SIG-M5 (cell line): ENCODE measurements around the gene TP63.
"Not testable (repeated sequence)": the region's sequence is repeated elsewhere in the genome, so short reads cannot be mapped to it uniquely, and the experiment has no call there.

Experiments
- DNase-seq: peaks from one replicate; lab custom pipeline; 2025; lab: John Stamatoyannopoulos, UW

The TP63 gene

DNA sequence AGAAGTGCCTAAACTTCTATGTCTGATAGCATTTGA, at the start of gene TP63:
Gene TP63, plus strand, starts transcription at position 17 of the 36 bp plus-strand sequence. CDS start 127 bp downstream, outside the sequence.
- no peak for DNase-seq

DNA sequence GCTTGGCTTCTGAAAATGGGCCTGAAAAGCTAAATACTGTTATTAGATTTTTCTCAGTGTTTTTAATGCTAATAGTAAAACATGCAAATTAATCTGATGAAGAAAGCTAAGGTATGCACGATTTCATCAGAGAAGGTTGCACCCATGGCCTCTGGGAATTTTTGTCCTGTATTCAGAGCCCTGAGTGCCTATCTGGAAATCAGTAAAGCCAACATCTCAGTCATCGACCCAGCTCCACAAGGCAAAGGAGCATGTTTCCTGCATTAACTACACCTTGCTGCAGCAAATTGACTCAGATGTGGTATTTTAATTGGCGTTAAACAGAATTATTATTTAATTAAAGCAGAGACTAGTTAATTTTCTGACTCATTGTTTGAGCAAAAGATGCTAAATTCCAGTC, 49.0 kb upstream of the TP63 start:
- DNase-seq, result no peak

DNA sequence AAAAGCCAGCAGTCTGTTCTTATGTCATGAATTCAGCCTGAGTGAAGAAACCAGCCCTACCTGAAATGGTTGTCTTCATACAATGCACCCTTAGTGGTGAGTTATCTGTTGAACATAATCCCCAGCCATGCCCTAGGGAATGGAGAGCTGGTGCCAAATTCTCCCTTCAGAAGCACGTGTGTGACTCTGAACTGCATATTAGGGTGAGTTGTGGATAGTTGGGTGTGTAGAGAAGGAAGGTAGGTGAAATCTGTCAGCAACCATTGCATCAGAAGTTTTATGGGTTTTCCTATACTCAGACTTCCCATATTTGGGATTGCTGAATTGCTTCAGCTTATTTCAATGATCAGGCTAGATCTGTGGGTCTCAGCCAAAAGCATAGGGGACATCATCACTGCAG, 46.5 kb upstream of the TP63 start:
- DNase-seq, result no peak

DNA sequence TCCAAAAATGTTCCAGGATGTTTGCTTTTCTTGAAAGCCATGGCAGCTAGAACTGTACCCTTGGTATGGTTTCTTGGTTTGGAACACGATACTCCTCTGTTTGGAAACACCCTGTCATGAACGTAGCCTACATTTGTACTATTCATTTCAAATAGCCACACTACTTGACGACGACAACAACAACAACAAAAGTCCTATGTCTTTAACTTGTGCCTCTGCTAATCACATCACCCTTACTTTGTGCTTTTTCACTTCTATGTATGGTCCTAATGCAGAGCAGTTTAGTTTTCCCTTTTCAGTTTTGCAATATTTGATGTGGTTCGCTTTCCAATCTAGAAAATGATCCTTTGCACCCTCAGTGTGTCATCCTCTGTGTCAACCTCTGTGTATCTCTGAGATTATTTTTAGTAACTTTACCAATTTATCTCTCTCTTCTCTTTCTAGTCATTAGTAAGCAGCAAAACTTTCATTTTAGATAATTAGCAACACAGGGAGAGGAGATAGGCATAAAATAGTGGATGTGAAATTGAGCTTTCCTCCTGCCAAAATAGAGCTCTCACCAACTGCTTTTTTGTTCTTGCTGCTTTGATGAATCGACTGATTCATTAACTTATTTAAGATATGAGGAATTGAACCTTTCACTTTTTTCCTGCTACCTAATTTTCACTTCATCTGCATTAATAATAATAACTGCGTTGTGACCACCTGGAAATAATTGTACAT, 44.1 kb upstream of the TP63 start:
- DNase-seq, result no peak

DNA sequence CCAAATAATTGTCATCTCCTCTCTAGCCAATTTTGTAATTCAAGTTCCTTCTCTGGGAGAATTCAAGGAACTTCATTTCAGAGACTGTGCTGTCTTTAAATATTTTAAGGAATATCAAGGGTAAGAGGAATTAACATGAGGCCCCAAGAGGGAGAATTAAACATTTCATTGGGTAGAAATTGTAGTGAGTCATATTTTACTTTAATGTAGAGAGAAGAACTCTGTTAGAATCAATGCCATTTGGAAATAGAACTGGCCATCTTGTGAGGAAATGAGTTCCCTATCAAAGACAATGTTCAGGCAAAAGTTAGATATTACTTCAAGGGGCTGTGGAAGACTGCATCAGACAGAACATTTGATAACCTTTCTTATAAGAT, 43.5 kb upstream of the TP63 start:
- DNase-seq, result no peak

DNA sequence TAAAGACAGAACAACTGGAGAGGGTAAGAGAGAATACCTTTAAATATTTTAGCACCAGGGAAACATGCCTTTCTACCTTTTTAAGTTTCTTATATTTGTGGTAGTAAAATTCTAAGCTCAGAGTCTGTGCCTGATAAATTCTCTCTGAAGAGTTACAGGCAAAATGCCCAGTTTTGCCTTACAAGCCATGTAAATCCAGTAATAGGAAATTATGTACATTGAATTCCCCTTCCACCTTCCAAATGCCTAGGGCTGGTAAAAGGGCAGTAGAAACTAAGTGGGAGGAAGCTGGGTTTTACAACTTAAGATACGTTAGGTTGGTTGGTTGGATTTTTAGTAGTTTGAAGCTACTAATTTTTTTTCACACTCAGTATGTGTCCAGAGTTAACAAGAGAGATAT, 43.1 kb upstream of the TP63 start:
- no peak for DNase-seq

DNA sequence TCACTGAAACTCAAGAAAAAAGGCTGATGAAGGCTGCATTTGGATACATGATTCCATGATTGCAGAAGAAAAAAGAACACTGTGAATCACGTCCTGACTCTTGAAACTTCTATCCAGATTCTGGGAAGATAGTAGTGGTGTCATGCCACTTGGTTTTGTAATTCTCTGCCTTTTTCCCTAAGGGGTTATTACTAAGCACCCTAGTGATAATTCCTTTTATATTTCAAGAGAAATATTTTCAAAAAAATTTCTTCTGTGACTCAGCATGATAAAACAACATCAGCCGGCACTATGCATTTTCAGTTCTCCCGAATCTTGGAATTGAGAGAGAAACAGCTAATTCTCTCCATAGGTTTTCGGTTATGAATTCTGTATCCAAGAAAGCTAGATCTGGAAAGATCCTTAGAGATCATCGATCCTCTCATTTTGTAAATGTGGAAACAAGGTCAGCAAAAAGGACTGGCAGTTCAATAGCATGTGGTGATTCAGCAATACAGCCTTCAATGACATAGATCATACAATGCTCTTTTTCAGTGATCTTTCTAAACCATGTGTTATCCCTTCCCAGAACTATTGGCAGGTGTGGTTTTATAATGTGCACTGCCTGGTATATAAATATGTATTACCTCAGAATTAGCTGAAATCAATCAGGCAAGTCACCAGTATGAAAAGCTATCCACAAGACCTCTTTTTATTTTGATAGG, 42.6 kb upstream of the TP63 start:
- DNase-seq, result no peak

DNA sequence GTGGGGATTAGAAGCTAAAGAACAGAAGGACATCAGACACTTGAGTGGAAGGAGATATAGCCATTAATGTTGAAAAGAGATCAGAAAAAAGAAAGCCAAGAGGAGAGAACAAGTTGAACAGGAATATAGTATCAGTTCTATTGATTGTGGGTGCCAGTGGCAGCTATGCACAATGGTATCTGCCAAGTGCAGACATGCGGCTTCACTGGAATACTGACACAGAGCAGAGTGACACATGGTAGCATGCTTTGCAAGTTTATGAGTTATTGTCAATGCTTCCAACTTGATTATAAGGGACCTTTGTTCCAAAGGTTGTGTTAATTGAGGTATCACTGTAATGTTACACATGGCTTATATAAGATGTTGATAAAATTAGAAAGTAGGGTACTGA, 42.0 kb upstream of the TP63 start:
- DNase-seq, result no peak

DNA sequence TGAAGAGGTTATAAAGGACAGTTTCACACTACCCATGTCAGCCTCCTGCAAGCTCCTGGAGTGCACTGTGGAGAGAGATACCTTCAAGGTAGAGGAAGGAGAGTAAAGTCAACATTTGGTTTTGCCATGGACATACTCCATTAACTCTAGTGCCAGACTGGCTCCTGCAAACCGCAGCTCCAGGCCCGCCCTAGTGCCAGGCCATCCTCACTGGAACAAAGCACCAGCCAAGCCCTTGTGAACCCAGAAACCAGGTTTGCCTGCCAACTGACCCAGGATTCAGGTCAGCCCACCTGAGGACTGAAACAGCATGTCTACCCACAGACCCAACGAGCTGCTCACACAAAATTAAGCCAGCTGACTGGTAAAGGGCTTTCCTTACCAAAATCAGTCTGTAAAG, 41.0 kb upstream of the TP63 start:
- DNase-seq, result no peak

DNA sequence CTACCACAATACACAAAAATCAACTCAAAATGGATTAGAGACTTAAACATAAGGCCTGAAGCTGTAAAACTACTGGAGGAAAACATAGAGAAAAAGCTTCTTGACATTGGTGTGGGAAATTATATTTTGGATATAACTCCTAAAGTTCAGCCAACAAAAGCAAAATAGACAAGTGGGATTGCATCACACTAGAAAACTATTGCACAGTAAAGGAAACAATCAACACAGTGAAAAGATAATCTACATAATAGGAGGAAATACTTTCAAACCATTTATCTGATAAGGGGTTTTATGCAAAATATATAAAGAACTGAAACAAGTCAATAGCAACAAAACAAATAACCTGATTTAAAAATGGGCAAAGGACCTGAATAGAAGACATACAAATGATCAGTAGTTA, 37.6 kb upstream of the TP63 start:
- DNase-seq, result no peak

DNA sequence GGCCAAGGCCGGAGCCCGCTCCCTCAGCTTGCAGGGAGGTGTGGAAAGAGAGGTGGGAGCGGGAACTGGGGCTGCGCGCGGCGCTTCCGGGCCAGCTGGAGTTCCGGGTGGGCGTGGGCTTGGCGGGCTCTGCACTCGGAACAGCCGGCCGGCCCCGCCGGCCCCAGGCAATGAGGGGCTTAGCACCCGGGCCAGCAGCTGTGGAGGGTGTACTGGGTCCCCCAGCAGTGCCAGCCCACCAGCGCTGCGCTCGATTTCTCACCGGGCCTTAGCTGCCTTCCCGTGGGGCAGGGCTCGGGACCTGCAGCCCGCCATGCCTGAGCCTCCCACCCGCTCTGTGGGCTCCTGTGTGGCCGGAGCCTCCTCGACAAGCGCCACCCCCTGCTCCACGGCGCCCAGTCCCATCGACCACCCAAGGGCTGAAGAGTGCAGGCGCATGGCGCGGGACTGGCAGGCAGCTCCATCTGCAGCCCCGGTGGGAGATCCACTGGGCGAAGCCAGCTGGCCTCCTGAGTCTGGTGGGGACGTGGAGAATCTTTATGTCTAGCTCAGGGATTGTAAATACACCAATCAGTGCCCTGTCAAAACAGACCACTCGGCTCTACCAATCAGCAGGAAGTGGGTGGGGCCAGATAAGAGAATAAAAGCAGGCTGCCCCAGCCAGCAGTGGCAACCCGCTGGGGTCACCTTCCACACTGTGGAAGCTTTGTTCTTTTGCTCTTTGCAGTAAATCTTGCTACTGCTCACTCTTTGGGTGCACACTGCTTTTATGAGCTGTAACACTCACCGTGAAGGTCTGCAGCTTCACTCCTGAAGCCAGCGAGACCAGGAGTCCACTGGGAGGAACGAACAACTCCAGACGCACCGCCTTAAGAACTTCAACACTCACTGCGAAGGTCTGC, 34.9 kb upstream of the TP63 start:
- DNase-seq, result not testable (repeated sequence)

DNA sequence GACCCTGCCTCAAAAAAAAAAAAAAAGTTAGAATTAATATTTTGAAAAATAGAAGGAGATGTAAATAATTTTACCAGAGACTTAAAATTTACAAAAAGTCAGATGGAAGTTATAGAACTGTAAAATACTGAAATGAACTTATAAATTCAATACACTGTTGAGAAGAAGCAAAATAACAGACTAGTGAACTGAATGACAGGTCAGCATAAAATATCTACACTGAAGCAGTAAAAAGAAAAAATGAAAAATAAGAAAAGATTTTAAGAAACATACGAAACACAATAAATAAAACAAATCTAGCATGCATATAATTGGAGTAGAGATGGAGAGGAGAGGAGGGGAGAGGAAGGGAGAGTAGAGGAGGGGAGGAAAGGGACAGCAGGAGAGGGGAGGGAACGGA, 33.3 kb upstream of the TP63 start:
- DNase-seq, result no peak

DNA sequence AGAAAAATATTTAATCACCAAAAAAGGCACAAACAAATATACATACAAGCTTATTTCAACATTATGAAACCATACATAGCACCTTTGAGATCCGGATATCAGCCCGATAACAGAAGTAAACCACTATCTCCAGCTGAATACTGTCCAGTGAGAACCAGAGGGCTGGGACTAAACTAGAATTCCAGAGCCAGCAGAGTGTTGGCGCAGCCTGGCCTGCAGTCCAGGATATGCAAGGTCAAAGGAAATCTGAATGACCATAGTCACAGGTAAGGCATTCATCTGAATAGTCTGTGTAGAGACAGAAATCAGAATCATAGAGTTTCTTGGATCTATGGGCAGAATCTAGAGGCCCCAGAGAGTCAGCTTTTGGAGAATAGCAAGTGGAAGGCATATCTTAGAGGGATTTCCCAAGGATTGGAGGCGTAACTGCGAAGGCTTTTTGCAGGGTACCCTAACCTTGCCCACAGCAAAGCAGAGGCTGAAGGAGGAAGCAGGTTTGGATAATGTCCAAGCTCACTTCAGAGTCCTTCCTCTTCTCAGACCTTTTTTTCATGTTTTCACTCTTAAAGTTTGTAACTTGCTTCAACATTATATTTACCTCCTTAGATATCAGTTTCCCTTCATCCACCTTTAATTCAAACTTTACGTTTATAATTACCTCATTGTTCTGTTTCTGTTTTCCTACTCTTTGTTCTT, 32.5 kb upstream of the TP63 start:
- DNase-seq, result no peak

DNA sequence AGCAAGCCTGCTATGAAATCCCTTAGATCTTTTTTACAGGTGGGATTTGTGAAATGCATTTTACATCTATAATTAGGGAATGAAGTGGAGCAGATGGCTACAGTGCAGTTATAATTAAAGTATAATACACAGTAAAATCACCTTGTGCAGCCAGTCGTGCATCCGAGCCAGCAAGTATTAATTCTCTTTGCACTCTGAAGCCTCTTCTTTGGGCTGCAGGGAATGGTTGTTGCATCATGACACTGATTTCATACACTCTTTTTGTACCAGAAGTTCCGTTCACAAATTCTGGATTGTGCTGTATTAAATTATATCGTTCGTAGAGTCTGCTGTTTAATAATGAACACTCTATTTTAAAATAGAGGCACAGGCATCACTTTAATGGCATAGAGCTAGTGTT, 28.7 kb upstream of the TP63 start:
- no peak for DNase-seq

DNA sequence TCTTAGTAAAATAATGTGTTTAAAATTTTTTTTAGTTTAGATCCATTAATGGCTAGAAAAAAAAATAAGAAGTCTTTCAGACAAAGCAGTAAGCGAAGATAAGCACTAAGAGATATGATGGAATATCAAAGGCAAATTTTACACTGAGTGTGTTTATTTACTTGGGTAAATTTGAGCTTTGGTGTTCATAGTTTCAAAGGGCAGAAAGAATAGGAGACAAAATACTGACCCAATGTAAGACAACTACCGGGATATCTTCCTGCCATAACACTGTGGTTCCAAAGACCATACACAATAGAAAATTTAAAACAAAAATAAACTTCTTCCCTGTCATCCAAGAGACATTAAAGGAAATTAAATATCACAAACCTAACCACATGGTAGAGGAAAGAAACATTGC, 25.5 kb upstream of the TP63 start:
- no peak for DNase-seq

DNA sequence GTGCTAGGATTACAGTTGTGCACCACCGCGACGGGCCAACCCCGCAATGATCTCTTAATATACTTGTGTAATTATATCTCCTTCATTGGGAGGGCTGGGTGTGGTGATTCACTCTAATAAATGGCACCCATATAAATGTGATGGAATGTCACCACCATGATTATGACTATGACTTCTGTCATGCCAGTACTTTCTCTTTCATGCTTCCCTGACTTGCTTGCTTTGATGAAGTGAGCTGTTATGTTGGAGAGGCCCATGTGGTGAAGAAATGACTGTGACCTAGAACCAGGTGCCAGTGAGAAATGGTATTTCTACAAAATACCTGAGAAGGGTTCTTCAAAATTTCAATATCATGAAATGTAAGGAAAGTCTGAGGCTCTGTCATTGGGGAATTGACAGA, 24.4 kb upstream of the TP63 start:
- DNase-seq, result no peak

DNA sequence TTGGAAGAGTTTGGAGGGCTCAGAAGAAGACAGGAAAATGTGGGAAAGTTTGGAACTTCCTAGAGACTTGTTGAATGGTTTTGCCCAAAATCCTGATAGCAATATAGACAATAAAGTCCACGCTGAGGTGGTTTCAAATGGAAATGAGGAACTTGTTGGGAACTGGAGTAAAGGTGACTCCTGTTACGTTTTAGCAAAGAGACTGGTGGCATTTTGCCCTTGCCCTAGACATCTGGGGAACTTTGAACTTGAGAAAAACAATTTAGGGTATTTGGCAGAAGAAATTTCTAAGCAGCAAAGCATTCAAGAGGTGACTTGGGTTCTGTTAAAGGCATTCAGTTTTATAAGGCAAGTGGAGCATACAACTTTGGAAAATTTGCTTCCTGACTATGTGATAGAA, 18.5 kb upstream of the TP63 start:
- not testable (repeated sequence) for DNase-seq

DNA sequence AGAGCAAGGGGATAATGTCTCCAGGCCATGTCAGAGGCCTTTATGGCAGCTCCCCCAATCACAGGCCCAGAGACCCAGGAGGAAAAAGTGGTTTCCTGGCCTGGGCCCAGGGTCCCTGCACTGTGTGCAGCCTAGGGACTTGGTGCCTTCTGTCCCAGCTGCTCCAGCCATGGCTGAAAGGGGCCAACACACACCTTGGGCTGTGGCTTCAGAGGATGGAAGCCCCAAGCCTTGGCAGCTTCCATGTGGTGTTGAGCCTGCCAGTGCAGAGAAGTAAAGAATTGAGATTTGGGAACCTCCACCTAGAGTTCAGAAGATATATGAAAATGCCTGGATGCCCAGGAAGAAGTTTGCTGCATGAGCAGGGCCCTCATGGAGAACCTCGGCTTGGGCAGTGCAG, 18.1 kb upstream of the TP63 start:
- no peak for DNase-seq

DNA sequence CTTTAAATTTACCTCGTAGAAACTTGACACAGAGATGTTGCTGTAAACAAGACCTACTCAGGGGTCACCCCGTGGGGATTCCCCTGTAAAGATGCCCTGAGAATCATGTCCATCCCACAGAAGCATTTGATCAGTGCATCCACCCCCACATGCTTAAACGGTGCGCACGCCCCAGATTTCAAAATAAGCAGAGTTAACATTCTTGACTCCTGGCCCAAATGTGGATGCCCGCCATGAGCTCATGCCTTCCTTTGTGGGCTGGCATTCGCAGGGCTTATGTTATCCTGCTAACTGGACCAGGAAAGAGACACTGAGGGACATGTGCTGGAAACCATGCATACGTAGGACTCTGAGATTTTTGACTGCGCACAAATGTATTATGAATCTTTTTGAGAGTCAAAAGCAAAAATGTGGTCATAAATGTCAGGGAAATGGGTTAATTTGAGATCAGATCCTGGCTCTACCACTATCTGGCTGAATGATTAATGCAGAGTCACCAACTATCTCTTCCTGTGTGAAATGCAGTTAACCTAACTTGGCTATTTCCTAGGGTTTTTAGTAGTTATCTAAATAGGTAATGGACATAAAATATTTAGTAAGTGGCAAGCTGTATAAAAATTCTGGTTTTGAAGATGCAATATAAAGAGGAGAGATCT, 9.1 kb upstream of the TP63 start:
- DNase-seq, result no peak

DNA sequence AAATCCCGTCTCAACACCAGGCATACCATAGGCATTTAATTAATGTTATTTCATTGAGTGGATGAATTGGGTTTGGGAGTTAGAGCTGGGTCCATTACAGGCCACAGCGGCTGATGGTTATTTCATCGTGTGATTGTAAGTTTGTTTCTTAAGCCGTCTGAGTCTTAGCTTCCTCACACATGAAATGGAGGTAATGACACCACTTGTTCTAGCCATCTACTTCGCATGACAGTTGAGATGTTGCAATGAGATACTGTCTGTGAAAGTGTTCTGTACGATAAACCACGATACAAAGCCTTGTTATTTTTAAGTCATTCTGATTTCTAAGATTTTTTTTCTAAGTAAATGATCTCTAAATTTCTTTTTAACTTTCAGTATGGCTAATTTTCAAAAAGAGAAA, 8.6 kb upstream of the TP63 start:
- no peak for DNase-seq

DNA sequence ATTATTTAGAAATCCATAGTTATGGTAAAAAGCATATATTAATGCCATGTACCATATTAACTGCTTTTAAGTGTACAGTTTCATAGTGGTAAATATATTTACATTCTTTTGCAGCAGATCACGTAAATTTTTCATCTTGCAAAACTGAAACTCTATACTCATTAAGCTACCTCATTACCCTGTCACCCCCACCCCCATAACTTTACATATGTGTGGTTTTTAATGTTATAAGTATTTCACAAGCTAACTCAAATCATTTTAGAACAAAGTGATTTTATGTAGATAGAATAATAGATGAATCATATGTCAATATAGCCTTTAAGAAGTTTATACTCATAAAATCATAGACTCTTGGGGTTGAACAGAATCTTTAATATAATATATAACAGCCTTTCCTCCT, 7.1 kb upstream of the TP63 start:
- no peak for DNase-seq

DNA sequence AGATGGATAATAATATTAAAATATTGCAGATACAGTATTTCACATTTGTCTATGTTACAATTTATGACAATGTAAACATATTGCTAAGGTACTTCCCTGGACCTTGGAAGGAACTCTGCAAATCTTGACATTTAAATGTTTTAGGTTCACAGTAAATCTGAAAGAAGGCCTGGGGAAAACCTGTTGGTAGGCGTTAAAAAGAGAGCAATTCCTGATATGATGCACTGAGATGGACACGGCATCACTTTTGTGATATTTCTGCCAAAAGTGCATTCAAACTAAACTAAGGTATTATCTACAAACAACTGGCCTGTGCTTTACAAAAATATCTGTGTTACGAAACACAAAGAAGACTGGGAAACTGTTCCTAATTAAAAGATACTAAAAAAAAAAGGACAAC, 6.1 kb upstream of the TP63 start:
- no peak for DNase-seq

DNA sequence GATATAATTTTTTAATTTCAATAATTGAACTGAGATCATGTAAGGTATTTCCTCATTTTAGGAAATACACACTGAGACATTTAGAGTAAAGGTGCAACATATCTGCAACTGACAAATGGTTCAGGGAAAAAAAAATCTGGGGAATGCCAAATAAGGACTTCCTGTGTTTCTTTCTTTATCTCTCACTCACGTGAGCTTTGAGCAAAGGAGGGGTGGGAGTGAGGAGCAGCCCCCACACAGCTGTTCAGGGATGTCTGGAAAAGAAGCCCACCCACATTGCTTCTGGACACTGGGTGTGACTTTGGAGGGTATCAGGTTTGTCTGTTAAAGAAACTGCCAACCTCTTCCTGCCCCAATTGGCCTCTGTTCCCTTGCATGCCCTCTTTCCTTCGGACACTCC, 5.6 kb upstream of the TP63 start:
- DNase-seq, result no peak
